ENCODE data around the gene BEGAIN. TPM values are rescaled to one million over a fixed set of nuclear protein-coding genes. Genes with fewer than 3 reads are reported as not detected.

The BEGAIN gene
- polyA plus RNA-seq, 1 donor from 2014 or later: 10.9 TPM

DNA sequence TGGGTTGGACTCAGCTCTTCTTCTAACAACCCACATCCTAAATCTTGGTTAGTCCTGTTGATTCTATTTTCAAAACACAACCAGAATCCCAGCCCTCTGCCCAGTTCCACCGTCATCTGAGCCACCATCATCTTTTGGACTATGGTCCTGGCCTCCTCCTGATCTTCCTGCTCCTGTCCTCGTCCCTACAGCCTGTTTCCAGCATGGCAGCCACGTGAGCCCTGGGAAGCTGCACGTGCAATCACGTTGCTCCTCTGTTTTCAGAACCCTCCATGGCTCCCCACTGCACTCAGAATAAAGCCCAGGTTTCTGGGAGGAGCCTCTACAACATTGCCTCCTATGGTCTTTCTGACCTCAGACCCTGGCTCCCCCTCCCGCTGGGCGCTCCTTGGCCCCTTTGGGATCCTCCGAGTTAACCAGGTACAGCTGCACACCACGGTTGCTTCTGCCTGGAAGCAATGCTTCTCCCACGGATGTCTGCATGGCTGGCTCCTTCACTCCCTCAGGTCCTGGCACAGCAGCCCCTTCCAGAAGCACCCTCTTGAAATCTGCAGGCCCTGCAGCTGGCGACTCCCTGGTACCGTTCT is 44.5 kb downstream of the BEGAIN start:
- Histone ChIP-seq H3K9me2 (ENCODE audit: insufficient read depth, low read length) (no peaks in the 10 kb centered on the region), H3K27ac (ENCODE audit: low read length) (no peak overlapping the region), H3K9ac (ENCODE audit: low read length) (no peak overlapping the region), H3K36me3 (ENCODE audit: insufficient read depth, low read length) (no peaks in the 10 kb centered on the region), H3K9me3 (ENCODE audit: low read length) (no peaks in the 10 kb centered on the region), H3K79me2 (replicated peaks; ENCODE audit: insufficient read depth, low read length) (no peaks in the 10 kb centered on the region), H3K27me3 (ENCODE audit: insufficient read depth, low read depth, low read length) (no peaks in the 10 kb centered on the region), H4K20me1 (ENCODE audit: insufficient read depth) (no peaks in the 10 kb centered on the region), H3F3A (ENCODE audit: insufficient read depth, low read length, poor library complexity, severe bottlenecking) (no peaks in the 10 kb centered on the region), H3K4me3 (ENCODE audit: low read length) (no peak overlapping the region), H2AFZ (ENCODE audit: low read depth, low read length) (no peak overlapping the region), H3K4me2 (ENCODE audit: low read length) (no peak overlapping the region)
- TF ChIP-seq EZH2 (IDR thresholded peaks at IDR 0.05; ENCODE audit: borderline replicate concordance, insufficient read depth, low read length, poor library complexity, severe bottlenecking) (no peak), SMC3 (conservative IDR thresholded peaks at IDR 0.05; ENCODE audit: poor library complexity) (no peak), TAF1 (IDR thresholded peaks at IDR 0.05; ENCODE audit: low read depth) (no peak), POLR2AphosphoS5 (IDR thresholded peaks at IDR 0.05) (no peak), MXI1 (conservative IDR thresholded peaks at IDR 0.05; ENCODE audit: poor library complexity, severe bottlenecking) (no peak), RAD21 (conservative IDR thresholded peaks at IDR 0.05) (no peak), EP300 (conservative IDR thresholded peaks at IDR 0.05; ENCODE audit: poor library complexity, severe bottlenecking) (no peak)
- TF ChIP-seq, protein P1, sequence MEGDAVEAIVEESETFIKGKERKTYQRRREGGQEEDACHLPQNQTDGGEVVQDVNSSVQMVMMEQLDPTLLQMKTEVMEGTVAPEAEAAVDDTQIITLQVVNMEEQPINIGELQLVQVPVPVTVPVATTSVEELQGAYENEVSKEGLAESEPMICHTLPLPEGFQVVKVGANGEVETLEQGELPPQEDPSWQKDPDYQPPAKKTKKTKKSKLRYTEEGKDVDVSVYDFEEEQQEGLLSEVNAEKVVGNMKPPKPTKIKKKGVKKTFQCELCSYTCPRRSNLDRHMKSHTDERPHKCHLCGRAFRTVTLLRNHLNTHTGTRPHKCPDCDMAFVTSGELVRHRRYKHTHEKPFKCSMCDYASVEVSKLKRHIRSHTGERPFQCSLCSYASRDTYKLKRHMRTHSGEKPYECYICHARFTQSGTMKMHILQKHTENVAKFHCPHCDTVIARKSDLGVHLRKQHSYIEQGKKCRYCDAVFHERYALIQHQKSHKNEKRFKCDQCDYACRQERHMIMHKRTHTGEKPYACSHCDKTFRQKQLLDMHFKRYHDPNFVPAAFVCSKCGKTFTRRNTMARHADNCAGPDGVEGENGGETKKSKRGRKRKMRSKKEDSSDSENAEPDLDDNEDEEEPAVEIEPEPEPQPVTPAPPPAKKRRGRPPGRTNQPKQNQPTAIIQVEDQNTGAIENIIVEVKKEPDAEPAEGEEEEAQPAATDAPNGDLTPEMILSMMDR (IDR thresholded peaks at IDR 0.05; ENCODE audit: poor library complexity, severe bottlenecking): no peak
- TF ChIP-seq, protein P2, sequence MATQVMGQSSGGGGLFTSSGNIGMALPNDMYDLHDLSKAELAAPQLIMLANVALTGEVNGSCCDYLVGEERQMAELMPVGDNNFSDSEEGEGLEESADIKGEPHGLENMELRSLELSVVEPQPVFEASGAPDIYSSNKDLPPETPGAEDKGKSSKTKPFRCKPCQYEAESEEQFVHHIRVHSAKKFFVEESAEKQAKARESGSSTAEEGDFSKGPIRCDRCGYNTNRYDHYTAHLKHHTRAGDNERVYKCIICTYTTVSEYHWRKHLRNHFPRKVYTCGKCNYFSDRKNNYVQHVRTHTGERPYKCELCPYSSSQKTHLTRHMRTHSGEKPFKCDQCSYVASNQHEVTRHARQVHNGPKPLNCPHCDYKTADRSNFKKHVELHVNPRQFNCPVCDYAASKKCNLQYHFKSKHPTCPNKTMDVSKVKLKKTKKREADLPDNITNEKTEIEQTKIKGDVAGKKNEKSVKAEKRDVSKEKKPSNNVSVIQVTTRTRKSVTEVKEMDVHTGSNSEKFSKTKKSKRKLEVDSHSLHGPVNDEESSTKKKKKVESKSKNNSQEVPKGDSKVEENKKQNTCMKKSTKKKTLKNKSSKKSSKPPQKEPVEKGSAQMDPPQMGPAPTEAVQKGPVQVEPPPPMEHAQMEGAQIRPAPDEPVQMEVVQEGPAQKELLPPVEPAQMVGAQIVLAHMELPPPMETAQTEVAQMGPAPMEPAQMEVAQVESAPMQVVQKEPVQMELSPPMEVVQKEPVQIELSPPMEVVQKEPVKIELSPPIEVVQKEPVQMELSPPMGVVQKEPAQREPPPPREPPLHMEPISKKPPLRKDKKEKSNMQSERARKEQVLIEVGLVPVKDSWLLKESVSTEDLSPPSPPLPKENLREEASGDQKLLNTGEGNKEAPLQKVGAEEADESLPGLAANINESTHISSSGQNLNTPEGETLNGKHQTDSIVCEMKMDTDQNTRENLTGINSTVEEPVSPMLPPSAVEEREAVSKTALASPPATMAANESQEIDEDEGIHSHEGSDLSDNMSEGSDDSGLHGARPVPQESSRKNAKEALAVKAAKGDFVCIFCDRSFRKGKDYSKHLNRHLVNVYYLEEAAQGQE (IDR thresholded peaks at IDR 0.05; ENCODE audit: borderline replicate concordance): no peak

DNA sequence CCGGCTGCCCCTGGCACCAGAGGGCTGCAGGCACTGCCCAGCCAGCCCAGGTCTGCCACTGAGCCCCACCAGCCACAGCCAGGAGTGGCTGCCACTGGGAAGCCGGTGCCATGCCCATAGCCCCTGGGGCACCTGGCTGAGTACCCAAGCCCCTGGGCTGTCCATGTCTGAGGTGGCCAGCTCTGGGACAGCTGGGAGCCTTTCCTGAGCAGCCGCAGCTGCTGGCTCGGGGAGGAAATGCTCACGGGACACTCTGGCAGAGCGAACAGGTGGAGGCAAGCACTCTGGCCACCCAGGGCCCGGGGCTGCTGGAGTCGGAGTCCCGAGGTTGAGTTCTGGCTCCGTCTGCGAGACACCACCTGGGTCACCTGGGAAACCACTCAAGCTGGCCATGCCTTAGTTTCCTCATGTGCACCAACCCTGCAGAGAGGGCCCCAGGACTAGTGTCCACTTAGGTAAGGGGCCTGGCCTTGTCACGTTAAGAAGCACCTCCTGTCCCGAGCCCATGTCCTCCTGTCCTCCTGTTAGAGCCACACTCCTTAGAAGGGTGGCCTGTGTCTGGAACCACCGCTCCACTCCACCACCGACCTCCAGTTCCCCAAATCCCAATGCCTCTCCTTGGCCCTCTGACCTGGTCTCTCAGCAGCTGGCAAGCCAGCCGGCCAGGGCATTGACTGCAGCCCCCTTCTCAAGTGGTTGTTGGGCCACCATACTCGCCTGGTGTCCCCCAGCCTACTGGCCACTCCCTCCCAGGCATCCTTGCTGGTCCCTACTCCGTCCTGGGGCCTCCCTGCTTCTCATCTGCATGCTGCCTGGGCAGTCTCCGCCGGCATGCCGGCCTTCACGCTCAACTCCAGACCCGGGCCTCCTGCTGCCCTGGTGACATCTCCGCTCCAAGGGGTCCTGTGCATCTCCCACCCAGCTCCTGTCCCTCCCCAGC is 45.3 kb downstream of the BEGAIN start:
- Histone ChIP-seq H3K36me3 (ENCODE audit: insufficient read depth, low read length) (no peaks in the 10 kb centered on the region), H3K27ac (ENCODE audit: low read length) (no peak overlapping the region), H3K4me2 (ENCODE audit: low read length) (no peak overlapping the region), H3K79me2 (replicated peaks; ENCODE audit: insufficient read depth, low read length) (no peaks in the 10 kb centered on the region), H3K4me3 (ENCODE audit: low read length) (no peak overlapping the region), H4K20me1 (ENCODE audit: insufficient read depth) (no peaks in the 10 kb centered on the region), H3K9me2 (ENCODE audit: insufficient read depth, low read length) (no peaks in the 10 kb centered on the region), H3F3A (ENCODE audit: insufficient read depth, low read length, poor library complexity, severe bottlenecking) (no peaks in the 10 kb centered on the region), H2AFZ (ENCODE audit: low read depth, low read length) (no peak overlapping the region), H3K27me3 (ENCODE audit: insufficient read depth, low read depth, low read length) (no peaks in the 10 kb centered on the region), H3K9me3 (ENCODE audit: low read length) (no peaks in the 10 kb centered on the region), H3K9ac (ENCODE audit: low read length) (no peak overlapping the region)
- TF ChIP-seq TAF1 (IDR thresholded peaks at IDR 0.05; ENCODE audit: low read depth): no peak
- TF ChIP-seq, protein P1 (IDR thresholded peaks at IDR 0.05; ENCODE audit: poor library complexity, severe bottlenecking): no peak
- TF ChIP-seq MXI1 (conservative IDR thresholded peaks at IDR 0.05; ENCODE audit: poor library complexity, severe bottlenecking): no peak
- TF ChIP-seq EZH2 (IDR thresholded peaks at IDR 0.05; ENCODE audit: borderline replicate concordance, insufficient read depth, low read length, poor library complexity, severe bottlenecking): no peak
- TF ChIP-seq, protein P2 (IDR thresholded peaks at IDR 0.05; ENCODE audit: borderline replicate concordance): no peak
- no peak for TF ChIP-seq SMC3 (conservative IDR thresholded peaks at IDR 0.05; ENCODE audit: poor library complexity)
- TF ChIP-seq RAD21 (conservative IDR thresholded peaks at IDR 0.05): no peak
- TF ChIP-seq EP300 (conservative IDR thresholded peaks at IDR 0.05; ENCODE audit: poor library complexity, severe bottlenecking): no peak
- no peak for TF ChIP-seq POLR2AphosphoS5 (IDR thresholded peaks at IDR 0.05)
